Hindlimb muscle (tissue), 1 donor: ENCODE results near the gene DNM1L. TPM values are rescaled to one million over a fixed set of nuclear protein-coding genes. Genes with fewer than 3 reads are reported as not detected.
A peak's percentile ranks its signal among the peaks of the same experiment; 100 is the strongest.

Experiments used
- DNase-seq: peaks from one replicate; pipeline ENCODE4 v3.0.0-alpha.2; 2013
- polyA plus RNA-seq: library from polyadenylated mRNA; unstranded; fragments of 120-200 nt; gene quantifications from one replicate; pipeline ENCODE4 v1.2.1, GENCODE V29; 2013; ENCODE audit not compliant: insufficient read length

Gene DNM1L
- polyA plus RNA-seq: 68.0 TPM

GRCh38 chr12:32679091-32679919, at the start of gene DNM1L:
DNM1L (plus strand) TSS chr12:32679301; CDS start chr12:32679364, 63 bp downstream.
- DNase-seq: peak; percentile 96

- DNase-seq: no peak
Measured at GRCh38 chr12:32641287-32641901, 37.7 kb upstream of the DNM1L start.

- DNase-seq: no peak
Measured at GRCh38 chr12:32644431-32644830, 34.7 kb upstream of the DNM1L start.

GRCh38 chr12:32647275-32647674, 31.8 kb upstream of the DNM1L start:
- no peak for DNase-seq

- DNase-seq: no peak
Measured at GRCh38 chr12:32650508-32650907, 28.6 kb upstream of the DNM1L start.

- DNase-seq: no peak
Measured at GRCh38 chr12:32651151-32651955, 27.7 kb upstream of the DNM1L start.

GRCh38 chr12:32651956-32652210, 27.2 kb upstream of the DNM1L start:
- DNase-seq: no peak

GRCh38 chr12:32659908-32660440, 19.1 kb upstream of the DNM1L start:
- DNase-seq: no peak

- DNase-seq: no peak
Measured at GRCh38 chr12:32661706-32662105, 17.4 kb upstream of the DNM1L start.

GRCh38 chr12:32662665-32663064, 16.4 kb upstream of the DNM1L start:
- DNase-seq: no peak

- no peak for DNase-seq
Measured at GRCh38 chr12:32666018-32666417, 13.1 kb upstream of the DNM1L start.

GRCh38 chr12:32669584-32669983, 9.5 kb upstream of the DNM1L start:
- no peak for DNase-seq

- DNase-seq: peak; percentile 88
Measured at GRCh38 chr12:32671930-32672780, 6.9 kb upstream of the DNM1L start.

- no peak for DNase-seq
Measured at GRCh38 chr12:32679920-32680237, 778 bp downstream of the DNM1L start.

- DNase-seq: no peak
Measured at GRCh38 chr12:32680787-32681186, 1.7 kb downstream of the DNM1L start.

GRCh38 chr12:32681272-32681671, 2.2 kb downstream of the DNM1L start:
- DNase-seq: no peak

- DNase-seq: no peak
Measured at GRCh38 chr12:32686340-32686739, 7.2 kb downstream of the DNM1L start.

- DNase-seq: no peak
Measured at GRCh38 chr12:32688786-32689185, 9.7 kb downstream of the DNM1L start.

GRCh38 chr12:32690927-32691326, 11.8 kb downstream of the DNM1L start:
- no peak for DNase-seq

GRCh38 chr12:32692358-32692757, 13.3 kb downstream of the DNM1L start:
- DNase-seq: no peak

GRCh38 chr12:32693036-32693435, 13.9 kb downstream of the DNM1L start:
- DNase-seq: no peak

GRCh38 chr12:32695787-32696186, 16.7 kb downstream of the DNM1L start:
- DNase-seq: no peak
